H9 (cell line): ENCODE measurements around the gene L3MBTL4. TPM values are rescaled to one million over a fixed set of nuclear protein-coding genes. Genes with fewer than 3 reads are reported as not detected.

Experiments used
- DNase-seq: peaks from one replicate; pipeline ENCODE4 v3.0.0-alpha.2; 2017
- H2AFZ ChIP-seq: one replicate; pipeline ENCODE4 v1.6.1; 2013; ENCODE audit warnings: mild to moderate bottlenecking, low read length, control low read depth, moderate library complexity
- H2AK5ac ChIP-seq: 2 replicates; pipeline ENCODE4 v1.6.1; 2013; ENCODE audit warnings: low read length, control low read depth, mixed read lengths; ENCODE audit not compliant: insufficient read length
- H2BK120ac ChIP-seq: one replicate; pipeline ENCODE4 v1.6.1; 2013; ENCODE audit warnings: low read depth, mild to moderate bottlenecking, low read length, control low read depth, inconsistent platforms; ENCODE audit not compliant: poor library complexity, severe bottlenecking
- H2BK12ac ChIP-seq: 2 replicates; pipeline ENCODE4 v1.6.1; 2013; ENCODE audit warnings: low read length, control low read depth, mixed read lengths, low read depth; ENCODE audit not compliant: insufficient read length
- H2BK15ac ChIP-seq: 2 replicates; pipeline ENCODE4 v1.6.1; 2013; ENCODE audit warnings: low read depth, low read length, control low read depth
- H2BK20ac ChIP-seq: one replicate; pipeline ENCODE4 v1.6.1; 2013; ENCODE audit warnings: low read depth, mild to moderate bottlenecking, low read length, control low read depth, inconsistent platforms; ENCODE audit not compliant: poor library complexity, severe bottlenecking
- H2BK5ac ChIP-seq: 2 replicates; pipeline ENCODE4 v1.6.1; 2013; ENCODE audit warnings: low read length, control low read depth, mixed read lengths; ENCODE audit not compliant: insufficient read length
- H3K14ac ChIP-seq: 2 replicates; pipeline ENCODE4 v1.6.1; 2013; ENCODE audit warnings: low read length, control low read depth; ENCODE audit not compliant: insufficient read depth
- H3K18ac ChIP-seq: 2 replicates; pipeline ENCODE4 v1.6.1; 2013; ENCODE audit warnings: low read depth, mild to moderate bottlenecking, mixed read lengths, low read length, control low read depth; ENCODE audit not compliant: insufficient read length
- H3K23ac ChIP-seq: 2 replicates; pipeline ENCODE4 v1.6.1; 2013; ENCODE audit warnings: low read length, control low read depth, mixed read lengths, low read depth; ENCODE audit not compliant: insufficient read length
- H3K23me2 ChIP-seq: 2 replicates; pipeline ENCODE4 v1.6.1; 2013; ENCODE audit warnings: low read depth, mild to moderate bottlenecking, mixed read lengths, low read length, control low read depth; ENCODE audit not compliant: insufficient read length, poor library complexity, severe bottlenecking
- H3K27ac ChIP-seq: 2 replicates; pipeline ENCODE4 v1.5.1; 2013; ENCODE audit warnings: low read length, control low read depth, mixed read lengths, low read depth; ENCODE audit not compliant: insufficient read length
- H3K27me3 ChIP-seq: 2 replicates; pipeline ENCODE4 v1.6.1; 2013; ENCODE audit warnings: low read length, control low read depth, inconsistent platforms; ENCODE audit not compliant: insufficient read depth
- H3K4ac ChIP-seq: 2 replicates; pipeline ENCODE4 v1.6.1; 2013; ENCODE audit warnings: low read depth, mild to moderate bottlenecking, control low read depth, inconsistent platforms, low read length, moderate library complexity
- H3K4me1 ChIP-seq: 2 replicates; pipeline ENCODE4 v1.6.1; 2013; ENCODE audit warnings: low read length, control low read depth, inconsistent platforms; ENCODE audit not compliant: insufficient read depth
- H3K4me2 ChIP-seq: 2 replicates; pipeline ENCODE4 v1.6.1; 2013; ENCODE audit warnings: low read length, control low read depth, mixed read lengths; ENCODE audit not compliant: insufficient read length, insufficient read depth
- H3K56ac ChIP-seq: 2 replicates; pipeline ENCODE4 v1.6.1; 2013; ENCODE audit warnings: low read depth, mild to moderate bottlenecking, mixed read lengths, low read length, control low read depth; ENCODE audit not compliant: insufficient read length
- H3K79me1 ChIP-seq: 2 replicates; pipeline ENCODE4 v1.6.1; 2013; ENCODE audit warnings: low read depth, mild to moderate bottlenecking, moderate library complexity, low read length, control low read depth, inconsistent platforms; ENCODE audit not compliant: insufficient read depth, poor library complexity, severe bottlenecking
- H3K79me2 ChIP-seq: 2 replicates; pipeline ENCODE4 v1.6.1; 2013; ENCODE audit warnings: low read length, control low read depth, inconsistent platforms; ENCODE audit not compliant: insufficient read depth
- H3K9ac ChIP-seq: 2 replicates; pipeline ENCODE4 v1.6.1; 2013; ENCODE audit warnings: low read length, control low read depth, mixed read lengths; ENCODE audit not compliant: insufficient read length; ENCODE audit errors: extremely low read depth
- H3K9me3 ChIP-seq: one replicate; pipeline ENCODE4 v1.6.1; 2013; ENCODE audit warnings: low read depth, low read length, inconsistent platforms; ENCODE audit not compliant: control insufficient read depth
- H3T11ph ChIP-seq: one replicate; pipeline ENCODE4 v1.6.1; 2013; ENCODE audit warnings: mild to moderate bottlenecking, low read length, control low read depth, inconsistent platforms
- H4K20me1 ChIP-seq: one replicate; pipeline ENCODE4 v1.6.1; 2013; ENCODE audit not compliant: control insufficient read depth, insufficient read length, insufficient read depth
- H4K5ac ChIP-seq: 2 replicates; pipeline ENCODE4 v1.6.1; 2013; ENCODE audit warnings: low read depth, mild to moderate bottlenecking, mixed read lengths, low read length, control low read depth; ENCODE audit not compliant: insufficient read length
- H4K8ac ChIP-seq: replicated peaks from 2 replicates; pipeline ENCODE4 v1.6.1; 2013; ENCODE audit warnings: low read length, control low read depth, mixed read lengths, low read depth; ENCODE audit not compliant: insufficient read length
- H4K91ac ChIP-seq: 2 replicates; pipeline ENCODE4 v1.6.1; 2013; ENCODE audit warnings: low read depth, mild to moderate bottlenecking, moderate library complexity, mixed read lengths, low read length, control low read depth; ENCODE audit not compliant: insufficient read length
- H3K27ac Mint-ChIP-seq, 3 experiments: 2 replicates in 2 of 3; 3 replicates in 1 of 3; pipeline ENCODE4 v1.8.0; 2020 to 2021; ENCODE audit warnings: mixed read lengths in 3 of 3, mild to moderate bottlenecking in 1 of 3, moderate library complexity in 1 of 3
- H3K27me3 Mint-ChIP-seq: 2 replicates; pipeline ENCODE4 v1.8.0; 2021; ENCODE audit warnings: low read depth, mild to moderate bottlenecking, moderate library complexity, mixed read lengths
- H3K36me3 Mint-ChIP-seq, 3 experiments: 2 replicates in 2 of 3; 3 replicates in 1 of 3; pipeline ENCODE4 v1.8.0; 2020 to 2021; ENCODE audit warnings: low read depth in 3 of 3, mixed read lengths in 3 of 3; ENCODE audit not compliant: insufficient read depth in 1 of 3
- H3K4me1 Mint-ChIP-seq, 2 experiments: 2 replicates each; pipeline ENCODE4 v1.8.0; 2020; ENCODE audit warnings: mixed read lengths in 2 of 2
- H3K4me3 Mint-ChIP-seq, 2 experiments: 2 replicates in 1 of 2; 3 replicates in 1 of 2; pipeline ENCODE4 v1.8.0; 2020 to 2021; ENCODE audit warnings: mild to moderate bottlenecking in 2 of 2, mixed read lengths in 2 of 2, moderate library complexity in 1 of 2
- H3K9me3 Mint-ChIP-seq, 2 experiments: 2 replicates in 1 of 2; 3 replicates in 1 of 2; pipeline ENCODE4 v1.8.0; 2020; ENCODE audit warnings: mild to moderate bottlenecking in 2 of 2, mixed read lengths in 2 of 2, moderate library complexity in 1 of 2
- CTCF ChIP-seq: fragments of 200-600 bp; sonication (generic); conservative IDR thresholded peaks from 3 replicates; pipeline ENCODE4 v1.8.0; 2021; ENCODE audit warnings: antibody characterized with exemption, mild to moderate bottlenecking
- total RNA-seq: library from RNA; stranded (reverse); gene quantifications from 2 replicates; pipeline ENCODE4 v1.2.1, GENCODE V29; 2021

Gene L3MBTL4
- total RNA-seq, 1 experiment from 2014 or later, result 1.9 TPM

GRCh38 chr18:6365385-6365784, 49.3 kb downstream of the L3MBTL4 start:
- H3K9me3 ChIP-seq, result no peaks in the 10 kb centered on the region
- no peaks in the 10 kb centered on the region for H3K27me3 Mint-ChIP-seq
- no peaks in the 10 kb centered on the region for H3K79me1 ChIP-seq
- H3T11ph ChIP-seq, result no peak overlapping the region
- no peak overlapping the region for H2BK12ac ChIP-seq
- no peak overlapping the region for H2BK15ac ChIP-seq
- peaks cover 12% of the 10 kb centered on the region; the same call in 1 of the 2 replicates for H3K4me1 ChIP-seq
- no peak overlapping the region for H4K8ac ChIP-seq
- H3K27ac ChIP-seq, result no peak overlapping the region
- no peak overlapping the region for H3K18ac ChIP-seq
- no peak overlapping the region for H4K91ac ChIP-seq
- no peak overlapping the region for H2AK5ac ChIP-seq
- H2AFZ ChIP-seq, result no peak overlapping the region
- no peaks in the 10 kb centered on the region for H3K79me2 ChIP-seq
- H3K23me2 ChIP-seq, result no peaks in the 10 kb centered on the region
- H3K23ac ChIP-seq, result no peak overlapping the region
- no peak overlapping the region for H2BK5ac ChIP-seq
- no peak for DNase-seq
- H3K14ac ChIP-seq, result no peak overlapping the region
- no peak overlapping the region for H3K9ac ChIP-seq
- no peaks in the 10 kb centered on the region for H3K36me3 Mint-ChIP-seq
- H4K5ac ChIP-seq, result no peak overlapping the region
- no peak overlapping the region for H3K56ac ChIP-seq
- H3K4me1 Mint-ChIP-seq, result peaks cover 37 to 49% of the 10 kb centered on the region in 2 experiments
- H3K27me3 ChIP-seq, result no peaks in the 10 kb centered on the region
- H4K20me1 ChIP-seq, result no peaks in the 10 kb centered on the region
- H3K4ac ChIP-seq, result no peak overlapping the region
- no peaks in the 10 kb centered on the region for H3K9me3 Mint-ChIP-seq
- H3K4me3 Mint-ChIP-seq, result no peak overlapping the region
- no peak for TF ChIP-seq CTCF
- H2BK120ac ChIP-seq, result no peak overlapping the region
- H3K27ac Mint-ChIP-seq, result no peak overlapping the region
- no peak overlapping the region for H3K4me2 ChIP-seq
- H2BK20ac ChIP-seq, result no peak overlapping the region
